GM18520 (cell line): ENCODE measurements around the gene SLC7A5.
"Not testable (repeated sequence)": the region's sequence is repeated elsewhere in the genome, so short reads cannot be mapped to it uniquely, and the experiment has no call there.

ENCODE experiments used
- ATAC-seq: cut with Tn5 transposase; IDR thresholded peaks from one replicate; pipeline ENCODE4 v1.9.1; 2021; ENCODE audit not compliant: unreplicated experiment

The SLC7A5 gene

DNA sequence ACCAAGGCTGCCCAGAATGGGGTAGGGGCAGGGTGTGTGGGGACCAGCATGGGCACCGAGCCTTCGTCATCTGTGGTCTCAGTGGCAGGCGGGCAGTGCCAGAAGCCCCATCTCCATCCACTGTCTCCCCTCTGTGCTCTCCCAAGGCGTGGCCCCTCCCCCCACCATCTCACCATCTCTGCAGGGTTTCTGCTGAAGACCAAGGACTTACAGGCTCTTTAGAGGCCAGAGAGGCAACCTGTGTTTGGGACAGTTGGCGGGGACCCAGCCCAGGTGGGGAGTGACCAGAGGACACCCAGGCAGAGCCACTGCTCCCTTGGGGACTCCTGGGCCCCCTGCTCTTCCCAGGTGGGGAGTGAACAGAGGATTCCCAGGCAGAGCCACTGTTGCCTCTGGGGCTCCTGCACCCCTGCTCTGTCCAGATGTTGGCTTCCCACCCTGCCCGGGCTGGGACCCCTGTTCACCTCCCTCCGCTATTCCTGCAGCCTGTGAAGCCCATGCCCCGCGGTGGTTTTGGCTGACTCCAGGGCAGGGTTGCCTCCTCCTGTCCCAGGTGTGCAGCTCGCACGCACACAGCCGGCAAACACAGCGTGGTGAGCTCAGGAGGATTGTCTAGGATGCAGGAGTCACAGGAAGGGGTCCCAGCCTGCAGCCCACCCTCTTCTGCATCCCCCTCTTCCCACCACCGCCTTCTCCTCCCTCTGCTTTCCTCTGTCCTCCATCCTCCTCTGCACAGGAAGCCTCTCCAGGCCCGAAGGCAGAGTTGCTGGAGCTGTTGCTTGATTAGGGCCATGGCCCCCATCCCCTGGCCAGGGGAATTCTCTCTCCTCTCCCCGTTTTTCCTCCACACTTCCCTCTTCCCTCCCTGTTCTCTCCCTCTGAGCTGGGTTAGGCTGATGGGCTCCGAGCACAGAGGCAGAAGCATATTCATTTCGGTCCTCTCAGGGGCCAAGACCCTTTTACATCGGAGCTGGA, 45.0 kb downstream of the SLC7A5 start:
- ATAC-seq = no peak

GRCh38 chr16:87823181-87823929, 46.0 kb downstream of the SLC7A5 start:
- no peak for ATAC-seq

- ATAC-seq = no peak
Measured at GRCh38 chr16:87822108-87822970, 47.0 kb downstream of the SLC7A5 start.

DNA sequence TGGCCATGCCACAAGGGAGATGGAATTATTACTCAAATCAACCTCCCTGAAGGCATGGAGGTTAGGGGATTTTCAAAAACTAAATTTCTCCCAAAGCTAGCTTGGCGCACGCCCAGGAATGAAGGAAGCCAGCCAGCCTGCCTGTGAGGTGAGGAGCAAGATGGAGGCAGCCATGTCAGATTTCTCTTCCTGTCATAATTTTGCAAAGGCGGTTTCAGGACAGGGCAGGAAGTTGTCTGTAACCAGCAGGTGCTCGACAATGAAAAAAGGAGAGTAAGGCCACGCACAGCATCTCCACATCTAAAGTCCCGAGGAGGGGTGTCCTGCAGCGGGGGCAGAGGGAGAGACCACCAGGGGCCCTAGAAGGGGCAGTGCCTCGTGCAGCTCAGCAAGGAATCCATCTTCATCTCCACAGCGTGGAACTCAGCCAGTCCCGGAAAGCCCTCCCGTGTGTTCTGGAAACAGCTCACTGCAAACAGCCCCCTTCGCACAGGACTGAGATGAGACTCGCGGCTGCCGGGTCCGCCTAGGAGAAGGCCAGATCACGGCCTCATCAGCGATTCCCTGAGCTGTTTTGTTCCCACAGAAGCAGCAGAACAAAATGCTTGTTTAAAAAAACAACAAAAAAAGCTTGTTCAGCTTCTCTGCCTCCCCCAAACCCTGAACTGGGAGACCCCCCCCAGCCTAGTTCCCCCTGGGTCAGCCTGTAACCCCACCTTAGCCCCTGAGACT, 47.8 kb downstream of the SLC7A5 start:
- ATAC-seq = no peak

GRCh38 chr16:87819983-87820382, 49.3 kb downstream of the SLC7A5 start:
- no peak for ATAC-seq

GRCh38 chr16:87819282-87819681, 50.0 kb downstream of the SLC7A5 start:
- no peak for ATAC-seq

DNA sequence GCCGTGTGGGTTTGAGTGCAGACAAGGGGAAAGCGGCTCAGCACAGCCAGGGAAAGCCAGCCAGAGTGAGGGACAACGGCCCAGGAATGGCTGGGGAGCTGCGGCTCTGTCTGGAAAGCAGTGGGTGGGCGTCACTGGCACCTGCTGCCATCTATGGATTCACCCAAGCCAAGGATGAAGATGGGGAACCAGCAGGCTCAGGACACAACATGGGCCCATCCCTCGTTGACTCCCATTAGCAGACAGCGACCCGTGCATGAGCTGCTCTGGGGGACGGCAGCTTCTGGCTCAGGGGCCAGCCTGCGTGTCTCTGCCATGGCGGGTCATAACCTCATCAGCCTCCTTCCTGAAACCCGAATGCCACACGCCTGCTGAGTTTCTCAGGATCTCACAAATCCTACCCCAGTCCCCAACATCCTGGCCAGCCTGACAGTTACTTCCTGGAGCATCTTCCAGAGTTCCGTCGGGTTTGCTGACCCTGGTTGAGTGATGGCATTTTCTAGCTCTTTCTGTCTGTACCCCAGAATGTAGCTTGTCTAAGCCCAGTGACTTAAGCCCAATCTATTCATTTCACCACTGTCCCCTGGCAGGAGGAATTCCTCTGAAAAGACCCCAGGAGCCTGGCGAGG, 50.7 kb downstream of the SLC7A5 start:
- no peak for ATAC-seq

- no peak for ATAC-seq
Measured at GRCh38 chr16:87817910-87818309, 51.4 kb downstream of the SLC7A5 start.

GRCh38 chr16:87817370-87817769, 51.9 kb downstream of the SLC7A5 start:
- not testable (repeated sequence) for ATAC-seq

GRCh38 chr16:87816507-87817100, 52.7 kb downstream of the SLC7A5 start:
- no peak for ATAC-seq

GRCh38 chr16:87815567-87815966, 53.7 kb downstream of the SLC7A5 start:
- ATAC-seq = no peak

DNA sequence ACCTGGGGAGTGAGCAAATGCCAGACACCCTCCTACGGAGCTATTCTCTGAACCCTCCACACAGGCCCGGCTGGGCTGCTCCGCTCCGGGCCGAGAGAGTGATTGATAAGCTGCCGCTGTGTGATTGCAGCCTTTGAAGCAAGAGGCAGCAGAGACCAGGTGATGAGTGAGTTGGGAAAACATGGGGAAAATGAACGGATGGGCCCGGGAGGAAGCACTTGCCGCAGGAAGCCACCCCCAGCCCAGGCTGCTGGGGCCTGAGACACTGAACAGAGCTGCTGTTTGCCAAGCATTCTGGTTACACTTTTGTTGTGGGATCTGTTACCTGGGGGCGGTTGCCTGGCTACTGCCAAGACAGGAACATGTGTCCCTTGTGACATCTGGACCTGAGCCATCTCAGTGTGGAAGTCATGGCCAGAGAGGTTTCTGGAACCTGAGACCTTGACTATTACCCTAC, 57.1 kb downstream of the SLC7A5 start:
- no peak for ATAC-seq

DNA sequence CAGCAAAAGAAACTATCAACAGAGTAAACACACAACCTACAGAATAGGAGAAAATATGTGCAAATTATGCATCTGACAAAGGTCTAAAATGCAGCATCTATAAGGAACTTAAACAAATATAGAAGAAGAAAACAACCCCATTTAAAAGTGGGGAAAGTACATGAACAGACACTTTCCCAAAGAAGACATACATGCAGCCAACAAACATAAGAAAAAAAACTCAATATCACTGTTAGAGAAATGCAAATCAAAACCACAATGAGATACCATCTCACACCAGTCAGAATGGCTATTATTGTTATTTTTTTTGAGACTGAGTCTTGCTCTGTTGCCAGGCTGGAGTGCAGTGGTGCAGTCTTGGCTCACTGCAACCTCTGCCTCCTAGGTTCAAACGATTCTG, 57.9 kb downstream of the SLC7A5 start:
- not testable (repeated sequence) for ATAC-seq

- ATAC-seq = no peak
Measured at GRCh38 chr16:87809150-87809902, 60.0 kb downstream of the SLC7A5 start.

GRCh38 chr16:87808108-87808507, 61.2 kb downstream of the SLC7A5 start:
- ATAC-seq = no peak

GRCh38 chr16:87806641-87807546, 62.4 kb downstream of the SLC7A5 start:
- no peak for ATAC-seq

DNA sequence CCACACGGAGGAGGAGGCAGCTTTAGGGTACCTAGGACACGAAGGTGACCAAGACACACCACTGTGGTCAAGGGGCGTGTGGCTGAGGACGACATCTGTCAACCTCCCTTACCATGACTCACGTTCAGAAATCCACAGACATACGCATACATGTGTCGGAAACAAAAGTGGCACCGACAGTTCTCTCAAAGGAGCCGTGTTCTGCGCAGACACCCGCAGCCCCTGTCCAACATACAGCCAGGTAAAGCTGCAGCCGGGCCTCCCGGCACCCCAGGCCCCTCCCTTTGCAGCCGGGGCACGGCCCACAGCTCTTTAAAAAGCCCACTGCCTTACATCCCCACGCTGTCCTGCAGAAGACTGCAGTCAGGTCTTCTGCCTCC, 63.1 kb downstream of the SLC7A5 start:
- ATAC-seq = no peak

- ATAC-seq = no peak
Measured at GRCh38 chr16:87803385-87803784, 65.9 kb downstream of the SLC7A5 start.
